Measurements from ENCODE around the gene PRODH2. TPM values are rescaled to one million over a fixed set of nuclear protein-coding genes. Genes with fewer than 3 reads are reported as not detected.
A peak's percentile ranks its signal among the peaks of the same experiment; 100 is the strongest.

PRODH2 gene
- total RNA-seq, 1 donor = not detected

GRCh38 chr19:35793381-35794165 lies 19.1 kb downstream of the PRODH2 start:
- no peak overlapping the region for H3K4me3 ChIP-seq (ENCODE audit: low read depth, low read length)
- TF ChIP-seq CTCF (IDR thresholded peaks at IDR 0.05; ENCODE audit: insufficient read depth, low read length) = no peak
- DNase-seq (ENCODE audit: low read depth) = peak; percentile 50

- no peak for TF ChIP-seq CTCF (IDR thresholded peaks at IDR 0.05; ENCODE audit: insufficient read depth, low read length)
- no peak overlapping the region for H3K4me3 ChIP-seq (ENCODE audit: low read depth, low read length)
- no peak for DNase-seq (ENCODE audit: low read depth)
These were observed 19.8 kb downstream of the PRODH2 start for GRCh38 chr19:35792888-35793287.

GRCh38 chr19:35792312-35792711 lies 20.3 kb downstream of the PRODH2 start:
- no peak for DNase-seq (ENCODE audit: low read depth)
- H3K4me3 ChIP-seq (ENCODE audit: low read depth, low read length) = no peak overlapping the region

GRCh38 chr19:35791814-35792279 lies 20.8 kb downstream of the PRODH2 start:
- no peak overlapping the region for H3K4me3 ChIP-seq (ENCODE audit: low read depth, low read length)
- no peak for DNase-seq (ENCODE audit: low read depth)
- TF ChIP-seq CTCF (IDR thresholded peaks at IDR 0.05; ENCODE audit: insufficient read depth, low read length) = no peak

More at GRCh38 chr19:35792312-35792711, 20.3 kb downstream of the PRODH2 start:
- no peak for TF ChIP-seq CTCF (IDR thresholded peaks at IDR 0.05; ENCODE audit: insufficient read depth, low read length)

GRCh38 chr19:35790981-35791813 lies 21.4 kb downstream of the PRODH2 start:
- no peak for TF ChIP-seq CTCF (IDR thresholded peaks at IDR 0.05; ENCODE audit: insufficient read depth, low read length)
- no peak for DNase-seq (ENCODE audit: low read depth)

GRCh38 chr19:35789978-35790944 lies 22.4 kb downstream of the PRODH2 start:
- no peak for DNase-seq (ENCODE audit: low read depth)
- TF ChIP-seq CTCF (IDR thresholded peaks at IDR 0.05; ENCODE audit: insufficient read depth, low read length) = no peak

More at GRCh38 chr19:35790981-35791813, 21.4 kb downstream of the PRODH2 start:
- H3K4me3 ChIP-seq (ENCODE audit: low read depth, low read length) = no peak overlapping the region

More at GRCh38 chr19:35789978-35790944, 22.4 kb downstream of the PRODH2 start:
- H3K4me3 ChIP-seq (ENCODE audit: low read depth, low read length) = no peak overlapping the region
